A549 (cell line): Measurements from ENCODE around the gene SKP1. TPM values are rescaled to one million over a fixed set of nuclear protein-coding genes. Genes with fewer than 3 reads are reported as not detected.

Experiments
- ATAC-seq, 2 experiments: fragments of 200-7000 bp in 1 of 2; fragments of >200 bp in 1 of 2; cut with Nextera tagmentation in 1 of 2; cut with Tn5 transposase in 1 of 2; 3 replicates each; pipeline versions ENCODE4 v1.8.0 to v1.9.1; 2018 to 2020; ENCODE audit warnings: mild to moderate bottlenecking in 1 of 2, moderate library complexity in 1 of 2
- CTCF ChIA-PET: fragments of 300-600 bp; sonication (Branson Sonifier 250); formaldehyde crosslinking; extraction: SDS; loops from one replicate; lab custom pipeline; 2021; ENCODE audit warnings: antibody characterized with exemption, inconsistent platforms; lab: Yijun Ruan, JAX
- POLR2A ChIA-PET: fragments of 350-600 bp; formaldehyde crosslinking; extraction: SDS; loops from one replicate; lab custom pipeline; 2021; ENCODE audit warnings: antibody characterized with exemption, inconsistent platforms; lab: Yijun Ruan, JAX
- DNase-seq, 2 experiments: peaks; one replicate each; pipeline versions ENCODE4 v3.0.0 to v3.0.0-alpha.2; 2011 to 2016; ENCODE audit warnings: low read depth in 1 of 2, low spot score in 1 of 2
- FAIRE-seq: peaks from 2 replicates; lab custom pipeline; 2011; peaks lifted over from hg19 to GRCh38; lab: Jason Lieb, UNC
- H3K27ac ChIP-seq, 2 experiments: fragments of >200 bp; sonication (Bioruptor Twin); formaldehyde crosslinking; 3 replicates each; pipeline ENCODE4 v1.5.1; 2016 to 2017
- H3K4me1 ChIP-seq: fragments of >200 bp; sonication (Bioruptor Twin); formaldehyde crosslinking; 3 replicates; pipeline ENCODE4 v1.6.1; 2016
- H3K4me2 ChIP-seq: fragments of >200 bp; sonication (Bioruptor Twin); formaldehyde crosslinking; 3 replicates; pipeline ENCODE4 v1.6.1; 2016
- H3K4me3 ChIP-seq: fragments of >200 bp; sonication (Bioruptor Twin); formaldehyde crosslinking; 3 replicates; pipeline ENCODE4 v1.5.1; 2016
- H3K9me3 ChIP-seq: fragments of >200 bp; sonication (Bioruptor Twin); formaldehyde crosslinking; 3 replicates; pipeline ENCODE4 v1.6.1; 2016
- CHD2 ChIP-seq: fragments of 150-350 bp; IDR thresholded peaks from 2 replicates; pipeline ENCODE4 v1.6.1; 2014; ENCODE audit warnings: low read length; ENCODE audit not compliant: partially characterized antibody
- EHF ChIP-seq: fragments of 250-450 bp; sonication (Bioruptor Pico); IDR thresholded peaks from 2 replicates; pipeline ENCODE4 v1.5.0; 2020; ENCODE audit warnings: mild to moderate bottlenecking
- EHMT2 ChIP-seq: fragments of 200-600 bp; sonication (generic); IDR thresholded peaks from 2 replicates; pipeline ENCODE4 v1.6.1; 2016; ENCODE audit warnings: antibody characterized with exemption, low read depth, mild to moderate bottlenecking, moderate library complexity
- EP300 ChIP-seq, 2 experiments: fragments of >200 bp; sonication (Bioruptor Twin); formaldehyde crosslinking; IDR thresholded peaks; 2 replicates in 1 of 2; 3 replicates in 1 of 2; pipeline ENCODE4 v1.6.1; 2016 to 2017
- FOSL2 ChIP-seq, 2 experiments: fragments of 450-650 bp in 1 of 2; fragments of >200 bp in 1 of 2; sonication (Bioruptor Twin) in 1 of 2; formaldehyde crosslinking; IDR thresholded peaks; 2 replicates each; pipeline versions ENCODE4 v1.5.0 to v1.6.1; 2016 to 2020; ENCODE audit warnings: mild to moderate bottlenecking in 1 of 2, moderate library complexity in 1 of 2
- HOXA7 ChIP-seq: fragments of 250-450 bp; sonication (Bioruptor Pico); IDR thresholded peaks from 2 replicates; pipeline ENCODE4 v1.5.0; 2020; ENCODE audit warnings: mild to moderate bottlenecking, moderate library complexity
- HOXB13 ChIP-seq: fragments of 250-450 bp; sonication (Bioruptor Pico); IDR thresholded peaks from 2 replicates; pipeline ENCODE4 v1.5.0; 2020; ENCODE audit warnings: low read depth, mild to moderate bottlenecking, moderate library complexity
- JUNB ChIP-seq: fragments of >200 bp; sonication (Bioruptor Twin); formaldehyde crosslinking; IDR thresholded peaks from 2 replicates; pipeline ENCODE4 v1.6.1; 2016
- MAZ ChIP-seq: fragments of 150-350 bp; IDR thresholded peaks from 2 replicates; pipeline ENCODE4 v1.6.1; 2014; ENCODE audit warnings: antibody characterized with exemption, low read depth, low read length, borderline replicate concordance
- NFE2L2 ChIP-seq: fragments of 150-350 bp; conservative IDR thresholded peaks from 2 replicates; pipeline ENCODE4 v1.6.1; 2014; ENCODE audit warnings: low read length
- NPAS2 ChIP-seq: fragments of 250-450 bp; sonication (Bioruptor Pico); IDR thresholded peaks from 2 replicates; pipeline ENCODE4 v1.8.0; 2022; ENCODE audit warnings: mild to moderate bottlenecking, moderate library complexity, borderline replicate concordance
- PBX3 ChIP-seq: IDR thresholded peaks from 2 replicates; pipeline ENCODE4 v1.6.1; 2012
- PHF8 ChIP-seq: fragments of 200-600 bp; sonication (generic); IDR thresholded peaks from 2 replicates; pipeline ENCODE4 v1.6.1; 2016; ENCODE audit warnings: low read depth, mild to moderate bottlenecking, antibody characterized with exemption, moderate library complexity, borderline replicate concordance
- RAD21 ChIP-seq, 2 experiments: fragments of >200 bp in 1 of 2; sonication (Bioruptor Twin) in 1 of 2; formaldehyde crosslinking in 1 of 2; IDR thresholded peaks in 1 of 2; conservative IDR thresholded peaks in 1 of 2; 2 replicates in 1 of 2; 3 replicates in 1 of 2; pipeline ENCODE4 v1.6.1; 2012 to 2018; ENCODE audit warnings: inconsistent platforms in 1 of 2
- RARB ChIP-seq: fragments of 250-450 bp; sonication (Bioruptor Pico); IDR thresholded peaks from 2 replicates; pipeline ENCODE4 v1.8.0; 2021; ENCODE audit warnings: mild to moderate bottlenecking, moderate library complexity
- RFX5 ChIP-seq: fragments of 450-650 bp; IDR thresholded peaks from 2 replicates; pipeline ENCODE4 v1.7.1; 2014; ENCODE audit warnings: antibody characterized with exemption, mild to moderate bottlenecking, moderate library complexity
- SMC3 ChIP-seq: fragments of >200 bp; sonication (Bioruptor Twin); formaldehyde crosslinking; IDR thresholded peaks from 3 replicates; pipeline ENCODE4 v1.6.1; 2018; ENCODE audit warnings: inconsistent platforms
- TP53 ChIP-seq: fragments of 250-450 bp; sonication (Bioruptor Pico); IDR thresholded peaks from 2 replicates; pipeline ENCODE4 v1.5.0; 2021; ENCODE audit warnings: mild to moderate bottlenecking, moderate library complexity
- ZFP36 ChIP-seq: fragments of 450-650 bp; IDR thresholded peaks from 2 replicates; pipeline ENCODE4 v1.6.1; 2014; ENCODE audit warnings: borderline replicate concordance; ENCODE audit not compliant: partially characterized antibody
- WGBS: methylation state at CpG from one replicate; pipeline ENCODE4 v1.1.6; 2017; ENCODE audit errors: missing lambda C conversion rate; 5-methylcytosine and 5-hydroxymethylcytosine counted together
- polyA plus RNA-seq, 4 experiments: library from polyadenylated mRNA; depleted of rRNA in 3 of 4; stranded (reverse); fragments of >200 nt; fragmentation: RNase III in 1 of 4; extraction: RNeasy Plus Mini Kit Qiagen cat#74134 plus additional on column Dnase treatment in 1 of 4; gene quantifications; 2 replicates in 3 of 4; 3 replicates in 1 of 4; pipeline ENCODE4 v1.2.3, GENCODE V29; 2011 to 2017
- TF ChIP-seq, protein P1 (sequence below): fragments of >200 bp; sonication (Bioruptor Twin); formaldehyde crosslinking; IDR thresholded peaks from 3 replicates; pipeline ENCODE4 v1.5.1; 2016
- TF ChIP-seq, protein P2 (sequence below): IDR thresholded peaks from 2 replicates; pipeline ENCODE4 v1.6.1; 2012
- TF ChIP-seq, protein P3 (sequence below): fragments of >200 bp; sonication (Bioruptor Twin); formaldehyde crosslinking; IDR thresholded peaks from 2 replicates; pipeline ENCODE4 v1.6.1; 2016
- TF ChIP-seq, protein P4 (sequence below): fragments of 250-450 bp; sonication (Bioruptor Pico); IDR thresholded peaks from 2 replicates; pipeline ENCODE4 v1.5.0; 2020; ENCODE audit warnings: low read depth, mild to moderate bottlenecking, moderate library complexity

The SKP1 gene
- polyA plus RNA-seq, 2 of the 4 experiments (the other 2 are of a cell fraction) = 776 to 870 TPM

- Histone ChIP-seq H3K4me2 (no peak overlapping the region), H3K4me1 (peaks cover 18% of the 10 kb centered on the region), H3K27ac (no peak overlapping the region), H3K4me3 (no peak overlapping the region), H3K9me3 (no peaks in the 10 kb centered on the region)
- CTCF ChIA-PET = interaction anchor here (0.6 to 4.4 kb wide), 25 partner anchors 8 to 188 kb away, joined by 3 to 47 read pairs (median 5); no protein-coding TSS in a partner anchor
- ATAC-seq = peak; percentile 81 to 92
- FAIRE-seq = no peak
- DNase-seq = peak; percentile 53 to 80
- peak; percentile 64 for TF ChIP-seq SMC3
- 0 out of 2 replicates have a peak, but pooled peaks have one; percentile 22 for TF ChIP-seq MAZ
- TF ChIP-seq RAD21 (conservative IDR thresholded peaks at IDR 0.05 in 1 of 2, IDR thresholded peaks at IDR 0.05 in 1 of 2) = peak; percentile 51 to 56; a peak in 4 of 5 replicates
- TF ChIP-seq RFX5 = no peak
- TF ChIP-seq, protein P1, sequence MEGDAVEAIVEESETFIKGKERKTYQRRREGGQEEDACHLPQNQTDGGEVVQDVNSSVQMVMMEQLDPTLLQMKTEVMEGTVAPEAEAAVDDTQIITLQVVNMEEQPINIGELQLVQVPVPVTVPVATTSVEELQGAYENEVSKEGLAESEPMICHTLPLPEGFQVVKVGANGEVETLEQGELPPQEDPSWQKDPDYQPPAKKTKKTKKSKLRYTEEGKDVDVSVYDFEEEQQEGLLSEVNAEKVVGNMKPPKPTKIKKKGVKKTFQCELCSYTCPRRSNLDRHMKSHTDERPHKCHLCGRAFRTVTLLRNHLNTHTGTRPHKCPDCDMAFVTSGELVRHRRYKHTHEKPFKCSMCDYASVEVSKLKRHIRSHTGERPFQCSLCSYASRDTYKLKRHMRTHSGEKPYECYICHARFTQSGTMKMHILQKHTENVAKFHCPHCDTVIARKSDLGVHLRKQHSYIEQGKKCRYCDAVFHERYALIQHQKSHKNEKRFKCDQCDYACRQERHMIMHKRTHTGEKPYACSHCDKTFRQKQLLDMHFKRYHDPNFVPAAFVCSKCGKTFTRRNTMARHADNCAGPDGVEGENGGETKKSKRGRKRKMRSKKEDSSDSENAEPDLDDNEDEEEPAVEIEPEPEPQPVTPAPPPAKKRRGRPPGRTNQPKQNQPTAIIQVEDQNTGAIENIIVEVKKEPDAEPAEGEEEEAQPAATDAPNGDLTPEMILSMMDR = peak; percentile 73
- no peak for TF ChIP-seq HOXA7 (CRISPR knock-in tag)
- WGBS = 54% methylated on average over 17 of the region's 20 CpGs
- POLR2A ChIA-PET = no interaction called here
Measured at GRCh38 chr5:134101686-134102439, 74.9 kb downstream of the SKP1 start.

GRCh38 chr5:134100283-134101091 lies 76.3 kb downstream of the SKP1 start:
- ATAC-seq (peak; percentile 45 to 49; a peak in 5 of 6 replicates), DNase-seq (peak in 1 of 2 experiments; percentile 27), FAIRE-seq (no peak)
- Histone ChIP-seq H3K4me3 (no peak overlapping the region), H3K4me2 (0 out of 3 replicates have a peak overlapping the region, but pooled peaks have one; percentile 16), H3K27ac (peak overlapping the region in 1 of 2 experiments; percentile 59; a peak in 2 of 6 replicates), H3K4me1 (peaks cover 18% of the 10 kb centered on the region), H3K9me3 (no peaks in the 10 kb centered on the region)
- TF ChIP-seq SMC3 (no peak), NPAS2 (CRISPR knock-in tag) (no peak), NFE2L2 (no peak), EP300 (IDR thresholded peaks at IDR 0.05) (no peak), CHD2 (no peak), JUNB (no peak)
- TF ChIP-seq, protein P2, sequence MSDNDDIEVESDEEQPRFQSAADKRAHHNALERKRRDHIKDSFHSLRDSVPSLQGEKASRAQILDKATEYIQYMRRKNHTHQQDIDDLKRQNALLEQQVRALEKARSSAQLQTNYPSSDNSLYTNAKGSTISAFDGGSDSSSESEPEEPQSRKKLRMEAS = no peak
- ChIA-PET CTCF (interaction anchor here (0.6 to 4.4 kb wide), 15 partner anchors 11 to 189 kb away, joined by 3 to 47 read pairs (median 5); no protein-coding TSS in a partner anchor), POLR2A (no interaction called here)
- 63% methylated on average over 9 of the region's 10 CpGs for WGBS

GRCh38 chr5:134099939-134100282 lies 76.8 kb downstream of the SKP1 start:
- WGBS = 83% methylated on average over 2 of the region's 2 CpGs
- ATAC-seq (no peak), FAIRE-seq (no peak), DNase-seq (no peak)
- no peak overlapping the region for H3K27ac ChIP-seq
- no peak overlapping the region for H3K4me3 ChIP-seq
- H3K4me2 ChIP-seq = no peak overlapping the region
- TF ChIP-seq RAD21 (conservative IDR thresholded peaks at IDR 0.05 in 1 of 2, IDR thresholded peaks at IDR 0.05 in 1 of 2) (no peak), HOXA7 (CRISPR knock-in tag) (no peak), PBX3 (no peak), EHF (no peak), ZFP36 (no peak), TP53 (CRISPR knock-in tag) (no peak), HOXB13 (no peak), NPAS2 (CRISPR knock-in tag) (no peak), JUNB (no peak), EHMT2 (no peak), RARB (CRISPR knock-in tag) (no peak), FOSL2 (IDR thresholded peaks at IDR 0.05) (no peak), FOSL2 (CRISPR knock-in tag; IDR thresholded peaks at IDR 0.05) (no peak), PHF8 (no peak)
- TF ChIP-seq, protein P3, sequence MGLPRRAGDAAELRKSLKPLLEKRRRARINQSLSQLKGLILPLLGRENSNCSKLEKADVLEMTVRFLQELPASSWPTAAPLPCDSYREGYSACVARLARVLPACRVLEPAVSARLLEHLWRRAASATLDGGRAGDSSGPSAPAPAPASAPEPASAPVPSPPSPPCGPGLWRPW = no peak
- TF ChIP-seq, protein P4, sequence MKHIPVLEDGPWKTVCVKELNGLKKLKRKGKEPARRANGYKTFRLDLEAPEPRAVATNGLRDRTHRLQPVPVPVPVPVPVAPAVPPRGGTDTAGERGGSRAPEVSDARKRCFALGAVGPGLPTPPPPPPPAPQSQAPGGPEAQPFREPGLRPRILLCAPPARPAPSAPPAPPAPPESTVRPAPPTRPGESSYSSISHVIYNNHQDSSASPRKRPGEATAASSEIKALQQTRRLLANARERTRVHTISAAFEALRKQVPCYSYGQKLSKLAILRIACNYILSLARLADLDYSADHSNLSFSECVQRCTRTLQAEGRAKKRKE (CRISPR knock-in tag) = no peak
- TF ChIP-seq, protein P1 = no peak
- ChIA-PET CTCF (interaction anchor here (1.0 to 4.4 kb wide), 9 partner anchors 12 to 190 kb away, joined by 3 to 47 read pairs (median 5); no protein-coding TSS in a partner anchor), POLR2A (no interaction called here)
- H3K9me3 ChIP-seq = no peaks in the 10 kb centered on the region
- H3K4me1 ChIP-seq = peaks cover 19% of the 10 kb centered on the region
